ENCODE results near the gene EPHA6.
"Not testable (repeated sequence)": the region's sequence is repeated elsewhere in the genome, so short reads cannot be mapped to it uniquely, and the experiment has no call there.

Gene EPHA6

GRCh38 chr3:97464035-97464434 lies 649.6 kb downstream of the EPHA6 start:
- no peak for DNase-seq (ENCODE audit: low spot score)

DNA sequence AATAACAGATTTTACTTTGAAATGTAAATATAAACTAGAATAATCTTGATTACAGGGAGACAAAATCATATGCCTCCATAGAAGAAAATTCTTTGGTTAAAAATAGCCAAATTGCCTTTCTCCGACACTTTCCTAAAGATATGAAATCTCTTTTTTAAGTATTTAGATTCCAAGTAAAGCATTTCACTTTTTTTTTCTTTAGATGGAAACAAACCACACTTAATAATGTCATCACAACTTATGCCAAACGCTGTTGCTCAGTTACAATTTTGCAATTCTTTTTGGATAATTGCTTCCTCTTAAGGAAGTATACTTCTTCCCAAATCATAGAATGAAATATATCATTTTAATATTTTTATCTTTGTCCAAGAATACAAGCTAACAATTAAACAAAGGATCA lies 656.1 kb downstream of the EPHA6 start:
- DNase-seq (ENCODE audit: low spot score) = no peak

GRCh38 chr3:97479740-97480139 lies 665.3 kb downstream of the EPHA6 start:
- no peak for DNase-seq (ENCODE audit: low spot score)

- DNase-seq (ENCODE audit: low spot score) = not testable (repeated sequence)
These were observed 666.4 kb downstream of the EPHA6 start for GRCh38 chr3:97480696-97481289.

DNA sequence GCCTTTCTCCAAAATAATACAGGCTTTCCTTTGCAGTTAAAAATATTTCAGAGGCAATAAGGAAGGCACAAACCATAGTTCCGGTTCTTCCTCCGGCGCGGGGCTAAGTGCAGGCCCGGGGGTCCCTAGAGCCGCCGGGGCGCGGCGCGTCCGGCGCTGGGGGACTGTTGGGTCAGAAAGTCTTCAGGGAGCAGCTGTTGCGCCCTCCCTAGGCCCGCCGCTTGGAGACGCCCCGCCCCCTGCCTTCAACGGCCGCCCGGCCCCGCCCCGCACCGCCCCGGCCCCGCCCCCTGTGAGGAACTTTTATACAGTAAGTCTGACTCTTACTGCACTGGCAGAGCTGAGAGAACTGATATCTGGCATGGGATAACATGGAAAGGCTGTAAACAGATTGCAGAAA lies 667.0 kb downstream of the EPHA6 start:
- no peak for DNase-seq (ENCODE audit: low spot score)

DNA sequence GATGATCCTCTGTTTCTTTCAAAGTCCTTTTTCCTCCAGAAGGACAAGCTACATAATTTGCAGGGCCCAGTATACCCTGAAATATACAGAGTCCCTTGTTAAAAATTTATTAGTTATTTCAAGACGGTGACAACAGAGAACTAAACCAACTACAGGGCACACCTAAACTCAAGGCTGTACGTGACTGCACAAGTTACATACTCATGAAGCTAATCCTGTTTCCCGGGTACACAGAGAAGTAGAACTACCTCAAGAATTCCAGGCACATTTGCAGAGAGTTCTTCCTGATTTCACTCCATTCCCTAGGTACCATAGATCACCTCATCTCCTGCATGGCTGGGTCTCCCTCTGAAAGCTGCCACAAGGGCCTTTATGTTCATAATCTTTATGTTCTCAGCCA lies 670.8 kb downstream of the EPHA6 start:
- DNase-seq (ENCODE audit: low spot score) = no peak

DNA sequence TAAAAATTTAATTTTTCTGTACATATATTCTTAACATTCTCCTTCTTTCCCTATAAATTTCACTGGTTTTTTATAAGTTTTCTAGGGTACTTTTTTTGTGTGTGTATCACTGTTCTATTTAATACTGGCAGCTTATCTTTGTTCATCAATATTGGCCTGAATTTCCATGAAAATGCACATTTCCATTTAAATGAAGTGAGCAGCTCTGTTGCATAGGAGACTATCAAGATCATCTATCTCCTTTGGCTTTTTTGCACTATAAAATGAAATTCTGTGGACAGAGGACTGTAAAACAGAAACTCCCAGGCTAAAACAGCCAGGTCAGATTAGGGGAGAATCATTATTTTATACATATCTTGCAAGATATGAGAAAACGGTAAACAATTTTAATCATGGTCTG lies 673.2 kb downstream of the EPHA6 start:
- no peak for DNase-seq (ENCODE audit: low spot score)

- DNase-seq (ENCODE audit: low spot score) = no peak
These were observed 674.3 kb downstream of the EPHA6 start for GRCh38 chr3:97488741-97489140.

GRCh38 chr3:97495896-97496295 lies 681.5 kb downstream of the EPHA6 start:
- no peak for DNase-seq (ENCODE audit: low spot score)

DNA sequence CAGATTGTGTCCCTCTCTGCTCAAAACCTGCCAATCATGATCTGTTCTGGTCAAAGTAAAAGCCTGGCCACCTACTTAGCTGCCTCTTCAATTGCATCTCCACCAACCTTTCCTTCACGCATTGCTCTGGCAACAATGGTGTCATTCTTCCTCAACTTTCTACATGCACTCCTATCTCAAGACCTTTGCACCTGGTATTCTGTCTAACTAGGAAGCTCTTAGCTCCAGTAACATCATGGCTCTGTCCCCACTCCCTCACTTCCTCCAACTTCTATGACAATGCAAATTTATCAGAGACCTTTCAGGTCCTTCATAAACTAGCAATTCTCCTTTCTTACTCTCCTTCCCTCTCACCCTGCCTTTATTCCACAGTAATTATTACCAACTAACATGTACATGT lies 682.7 kb downstream of the EPHA6 start:
- DNase-seq (ENCODE audit: low spot score) = no peak

DNA sequence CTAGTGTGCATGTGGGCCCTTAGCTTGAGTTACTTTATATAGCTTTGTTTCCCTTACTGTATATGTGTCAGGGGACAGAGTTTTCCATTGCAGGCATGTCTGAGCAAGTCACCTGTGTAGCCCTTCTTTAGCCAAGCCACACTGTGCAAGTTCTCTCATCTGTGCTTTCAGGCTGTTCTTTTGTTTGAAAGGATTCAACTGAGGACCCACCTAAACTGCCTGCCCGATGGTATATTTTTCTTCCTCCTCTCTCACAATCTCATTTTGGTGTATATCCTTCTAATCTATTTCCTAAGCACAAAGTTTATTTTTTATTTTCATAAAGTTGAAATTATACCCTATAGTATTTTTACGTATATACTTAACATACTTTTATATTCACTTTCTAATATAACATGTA lies 690.1 kb downstream of the EPHA6 start:
- DNase-seq (ENCODE audit: low spot score) = no peak

- no peak for DNase-seq (ENCODE audit: low spot score)
These were observed 696.4 kb downstream of the EPHA6 start for GRCh38 chr3:97510795-97511194.

DNA sequence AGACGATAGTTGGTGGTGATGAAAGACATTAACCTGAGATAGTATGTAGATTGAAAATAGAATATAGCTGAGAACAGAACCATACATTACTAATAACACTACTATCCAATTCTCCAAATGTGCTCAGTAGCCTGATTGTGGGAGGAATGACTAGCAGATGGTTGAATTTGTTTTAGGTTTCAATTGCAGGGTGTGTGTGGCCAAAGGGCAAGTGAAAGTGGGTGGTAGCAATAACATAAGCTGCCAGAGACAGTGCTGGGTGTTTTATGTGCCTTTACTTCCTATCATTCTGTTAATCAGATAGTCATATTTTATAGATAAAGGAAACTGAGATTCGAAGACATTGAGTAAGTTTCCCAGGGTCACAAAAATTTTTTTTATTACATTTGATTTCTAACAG lies 700.7 kb downstream of the EPHA6 start:
- DNase-seq (ENCODE audit: low spot score) = no peak

GRCh38 chr3:97530691-97531090 lies 716.3 kb downstream of the EPHA6 start:
- no peak for DNase-seq (ENCODE audit: low spot score)

DNA sequence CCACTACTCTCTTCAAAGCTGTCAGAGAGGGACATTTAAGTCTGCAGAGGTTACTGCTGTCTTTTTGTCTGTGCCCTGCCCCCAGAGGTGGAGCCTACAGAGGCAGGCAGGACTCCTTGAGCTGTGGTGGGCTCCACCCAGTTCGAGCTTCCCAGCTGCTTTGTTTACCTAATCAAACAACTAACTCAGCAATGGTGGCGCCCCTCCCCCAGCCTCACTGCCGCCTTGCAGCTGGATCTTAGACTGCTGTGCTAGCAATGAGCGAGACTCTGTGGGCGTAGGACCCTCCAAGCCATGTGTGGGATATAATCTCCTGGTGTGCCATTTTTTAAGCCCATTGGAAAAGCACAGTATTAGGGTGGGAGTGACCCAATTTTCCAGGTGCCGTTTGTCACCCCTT lies 733.2 kb downstream of the EPHA6 start:
- DNase-seq (ENCODE audit: low spot score) = not testable (repeated sequence)

GRCh38 chr3:97550408-97550807 lies 736.0 kb downstream of the EPHA6 start:
- no peak for DNase-seq (ENCODE audit: low spot score)

DNA sequence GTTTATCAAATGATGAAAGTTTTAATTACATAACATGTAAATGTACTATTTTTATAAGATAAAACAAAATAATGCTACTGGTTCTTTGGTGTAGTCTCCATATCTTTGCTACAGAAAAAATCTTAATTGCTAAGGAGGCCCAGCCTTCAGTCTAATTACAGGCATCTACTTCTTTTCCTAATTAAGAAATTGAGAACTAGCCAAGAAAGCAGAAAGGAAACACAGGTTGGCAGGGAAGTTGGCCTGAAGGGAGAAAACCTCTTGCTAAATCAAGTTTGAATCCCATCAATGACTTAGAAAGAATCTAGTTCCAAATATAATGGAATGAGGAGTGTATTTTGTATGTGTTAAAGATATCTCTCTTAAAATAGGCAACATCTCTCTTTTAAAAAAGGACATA lies 737.8 kb downstream of the EPHA6 start:
- DNase-seq (ENCODE audit: low spot score) = no peak

DNA sequence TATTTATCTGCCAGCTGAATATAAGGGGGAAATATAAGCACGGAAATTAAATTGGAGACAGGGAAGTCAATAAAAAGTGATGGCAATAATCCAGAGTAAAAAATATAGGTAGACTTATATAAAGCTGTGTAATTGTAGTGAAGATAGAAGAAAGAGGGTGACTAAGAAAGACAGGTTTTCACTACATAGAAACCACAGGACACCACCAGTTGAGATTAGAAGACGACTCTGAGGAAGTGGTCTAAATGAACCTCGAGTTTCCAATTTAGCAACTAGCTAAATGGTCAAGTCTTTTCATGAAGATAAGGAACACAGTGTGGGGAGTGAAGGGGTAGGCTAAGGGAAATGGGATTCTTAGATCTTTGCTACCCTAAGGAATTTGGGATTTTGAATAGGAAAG lies 761.3 kb downstream of the EPHA6 start:
- no peak for DNase-seq (ENCODE audit: low spot score)

DNA sequence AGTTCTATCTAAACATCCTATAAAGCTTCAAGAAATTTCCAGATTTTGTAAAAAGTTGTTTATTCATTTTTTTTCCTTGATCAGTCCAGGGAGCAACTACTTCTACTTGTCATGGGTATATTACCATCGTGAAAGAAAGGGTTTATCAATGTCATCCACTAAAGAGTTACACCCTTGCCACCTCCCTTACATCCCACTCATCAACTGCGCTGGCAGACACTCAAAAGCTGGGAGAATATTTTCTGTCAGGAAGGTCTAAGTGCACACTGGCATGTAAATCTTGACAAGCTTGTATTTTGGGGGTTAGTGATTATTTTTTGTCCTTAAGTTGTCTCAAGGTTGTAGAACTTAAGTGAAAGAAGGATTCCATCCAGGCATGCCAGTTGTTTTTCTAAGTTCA lies 761.8 kb downstream of the EPHA6 start:
- no peak for DNase-seq (ENCODE audit: low spot score)

DNA sequence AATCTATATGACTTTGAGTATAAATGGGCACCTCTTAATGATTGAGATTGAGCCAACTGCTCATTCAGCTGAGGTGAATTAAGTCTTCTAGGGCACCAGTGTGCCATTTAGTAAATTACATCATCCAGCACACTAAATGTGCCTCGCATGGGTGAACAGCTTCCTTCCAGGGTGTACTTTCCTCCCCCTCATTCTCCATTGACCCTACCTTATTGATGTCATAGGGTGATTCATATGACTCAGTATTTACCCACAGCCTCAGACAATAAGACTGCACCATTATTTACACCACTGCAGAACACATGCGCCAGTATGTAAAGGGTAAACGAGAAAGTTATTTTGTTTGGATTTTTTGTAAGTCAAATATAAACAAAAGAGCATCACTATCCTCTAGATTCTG lies 765.0 kb downstream of the EPHA6 start:
- DNase-seq (ENCODE audit: low spot score) = no peak

DNA sequence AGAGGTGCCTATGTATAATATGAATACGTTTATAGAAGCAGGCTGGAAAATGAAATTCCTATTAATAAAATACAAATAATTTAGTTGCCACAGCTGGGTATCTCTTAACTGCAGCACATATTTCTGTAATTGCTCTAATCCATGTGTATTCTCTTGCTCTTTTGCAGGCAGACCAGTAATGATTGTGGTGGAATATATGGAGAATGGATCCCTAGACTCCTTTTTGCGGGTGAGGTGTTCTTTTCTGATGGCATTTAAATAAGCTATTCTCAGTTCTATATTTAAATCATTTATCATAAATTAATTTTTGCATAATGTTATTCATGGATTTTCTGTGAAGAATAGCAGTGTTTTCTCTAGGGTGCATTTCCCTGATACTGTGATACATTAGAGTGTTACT lies 796.2 kb downstream of the EPHA6 start:
- no peak for DNase-seq (ENCODE audit: low spot score)

- no peak for DNase-seq (ENCODE audit: low spot score)
These were observed 798.2 kb downstream of the EPHA6 start for GRCh38 chr3:97612632-97613031.

- DNase-seq (ENCODE audit: low spot score) = no peak
These were observed 798.7 kb downstream of the EPHA6 start for GRCh38 chr3:97613139-97613538.

DNA sequence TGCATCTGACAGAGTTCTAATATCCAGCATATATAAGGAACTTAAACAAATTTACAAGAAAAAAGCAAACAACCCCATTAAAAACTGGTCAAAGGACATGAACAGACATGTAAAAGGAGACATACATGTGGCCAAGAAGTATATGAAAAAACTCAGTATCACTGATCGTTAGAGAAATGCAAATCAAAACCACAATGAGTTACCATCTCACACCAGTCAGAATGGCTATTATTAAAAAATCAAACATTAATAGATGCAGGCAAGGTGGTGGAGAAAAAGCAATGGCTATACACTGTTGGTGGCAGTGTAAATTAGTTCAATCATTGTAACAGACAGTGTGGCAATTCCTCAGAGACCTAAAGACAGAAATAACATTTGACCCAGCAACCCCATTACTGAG lies 806.1 kb downstream of the EPHA6 start:
- DNase-seq (ENCODE audit: low spot score) = not testable (repeated sequence)

DNA sequence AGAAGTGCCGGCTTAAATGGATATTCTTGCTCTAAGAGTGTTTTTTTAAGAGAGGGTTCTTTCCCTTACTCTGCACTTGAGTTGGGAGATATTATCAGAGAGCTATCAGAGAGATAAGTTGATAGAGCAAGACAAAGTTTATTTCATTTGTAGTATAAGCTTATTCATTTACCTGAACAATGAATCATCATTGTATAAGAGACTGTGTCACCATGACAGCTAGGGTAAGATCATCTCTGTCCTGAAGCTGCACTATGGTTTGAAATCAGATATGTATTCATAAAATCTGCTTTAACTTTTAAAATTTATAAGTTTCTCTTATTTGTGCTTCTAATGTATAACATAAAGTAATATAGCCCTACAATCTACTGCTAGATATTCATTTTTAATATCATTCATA lies 822.1 kb downstream of the EPHA6 start:
- DNase-seq (ENCODE audit: low spot score) = no peak
